HG03139 (cell line): ENCODE data around the gene NOTCH4.

ENCODE experiments used
- ATAC-seq: cut with Tn5 transposase; IDR thresholded peaks from one replicate; pipeline ENCODE4 v1.9.1; 2021; ENCODE audit not compliant: unreplicated experiment

The NOTCH4 gene

DNA sequence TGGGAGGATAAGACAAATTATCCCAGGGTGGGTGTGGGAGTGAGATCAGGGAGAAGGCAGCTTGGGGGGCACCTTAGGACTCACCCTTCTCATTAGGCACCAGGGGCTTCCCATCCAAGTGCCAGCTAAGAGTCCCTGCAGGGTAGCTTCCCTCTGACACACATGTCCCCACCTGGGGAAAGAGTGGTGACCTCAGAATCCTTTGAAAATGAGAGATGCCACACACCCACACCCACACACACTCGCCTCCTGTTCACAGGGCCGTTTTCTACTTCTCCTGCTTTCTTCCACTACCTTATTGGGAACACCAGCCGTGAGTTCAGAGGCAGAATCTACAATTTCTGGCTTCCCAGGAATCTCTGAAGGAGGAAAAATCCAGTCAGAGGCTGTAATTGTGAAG, 40.8 kb downstream of the NOTCH4 start:
- ATAC-seq, result no peak

DNA sequence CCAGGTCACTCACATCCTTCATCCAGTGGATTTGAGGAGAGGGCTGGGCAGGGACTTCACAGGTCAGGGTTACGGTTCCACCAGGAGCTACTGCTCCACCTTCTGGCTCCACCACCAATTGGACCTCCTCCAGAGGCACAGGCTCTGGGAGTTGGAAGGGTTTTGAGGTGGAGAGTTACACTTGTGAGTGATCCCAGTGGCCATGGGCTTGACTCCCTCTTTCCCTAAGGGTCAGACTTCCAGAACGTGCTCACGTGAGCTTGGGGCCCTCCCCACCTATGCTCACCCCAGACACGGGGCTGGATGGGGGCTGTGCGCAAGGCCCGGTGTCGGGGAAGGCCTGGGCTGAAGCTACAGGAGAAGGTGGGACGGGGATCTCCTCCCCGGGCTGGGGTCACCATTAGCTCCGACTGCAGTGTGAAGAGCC, 41.3 kb downstream of the NOTCH4 start:
- no peak for ATAC-seq

- no peak for ATAC-seq
Measured at GRCh38 chr6:32181915-32182529, 41.8 kb downstream of the NOTCH4 start.

- no peak for ATAC-seq
Measured at GRCh38 chr6:32181148-32181702, 42.6 kb downstream of the NOTCH4 start.

GRCh38 chr6:32179766-32180405, 44.0 kb downstream of the NOTCH4 start:
- no peak for ATAC-seq

GRCh38 chr6:32178547-32179440, 45.1 kb downstream of the NOTCH4 start:
- ATAC-seq, result no peak

DNA sequence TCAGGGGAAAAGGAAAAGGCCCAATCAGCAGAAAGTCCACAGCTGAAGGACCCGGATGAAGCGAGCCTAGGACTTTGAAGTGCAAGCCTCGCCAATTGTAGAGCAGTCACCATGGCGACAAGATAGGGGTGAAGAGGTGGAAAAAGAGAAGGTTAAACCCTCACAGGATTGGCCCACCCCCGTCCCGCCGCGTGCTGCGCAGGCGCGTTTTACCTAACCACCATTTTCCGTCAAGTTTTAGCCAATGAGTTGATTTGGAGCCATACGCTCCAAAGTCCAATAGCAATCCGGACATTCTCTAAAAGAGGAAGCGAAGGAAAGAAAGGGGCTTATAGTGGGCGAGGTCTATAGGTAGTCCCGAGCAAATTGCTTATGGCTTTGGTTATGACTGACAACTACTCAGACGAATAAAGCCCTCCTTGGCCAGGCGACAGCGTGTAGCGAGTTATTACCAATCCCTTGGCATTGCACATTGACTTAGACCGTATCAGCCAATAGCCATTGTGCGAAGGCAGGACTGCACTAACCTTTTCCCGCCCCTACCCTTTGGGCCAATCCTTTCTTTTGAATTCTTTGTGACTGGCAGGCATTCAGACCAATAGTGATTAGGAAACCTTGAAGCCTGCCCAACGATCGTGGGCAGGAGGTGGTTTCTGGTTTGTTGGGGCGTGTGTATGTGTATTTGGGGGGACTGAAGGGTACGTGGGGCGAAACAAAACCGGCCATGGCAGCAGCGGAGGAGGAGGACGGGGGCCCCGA, 45.9 kb downstream of the NOTCH4 start, which contains the start of gene RNF5:
Gene RNF5, plus strand, starts transcription at position 618 of the 759 bp plus-strand sequence. Its CDS starts 107 bp downstream, at position 725.
- ATAC-seq, result peak; percentile 63

- no peak for ATAC-seq
Measured at GRCh38 chr6:32177183-32177787, 46.6 kb downstream of the NOTCH4 start.

GRCh38 chr6:32176476-32177182, 47.2 kb downstream of the NOTCH4 start:
- ATAC-seq, result no peak

DNA sequence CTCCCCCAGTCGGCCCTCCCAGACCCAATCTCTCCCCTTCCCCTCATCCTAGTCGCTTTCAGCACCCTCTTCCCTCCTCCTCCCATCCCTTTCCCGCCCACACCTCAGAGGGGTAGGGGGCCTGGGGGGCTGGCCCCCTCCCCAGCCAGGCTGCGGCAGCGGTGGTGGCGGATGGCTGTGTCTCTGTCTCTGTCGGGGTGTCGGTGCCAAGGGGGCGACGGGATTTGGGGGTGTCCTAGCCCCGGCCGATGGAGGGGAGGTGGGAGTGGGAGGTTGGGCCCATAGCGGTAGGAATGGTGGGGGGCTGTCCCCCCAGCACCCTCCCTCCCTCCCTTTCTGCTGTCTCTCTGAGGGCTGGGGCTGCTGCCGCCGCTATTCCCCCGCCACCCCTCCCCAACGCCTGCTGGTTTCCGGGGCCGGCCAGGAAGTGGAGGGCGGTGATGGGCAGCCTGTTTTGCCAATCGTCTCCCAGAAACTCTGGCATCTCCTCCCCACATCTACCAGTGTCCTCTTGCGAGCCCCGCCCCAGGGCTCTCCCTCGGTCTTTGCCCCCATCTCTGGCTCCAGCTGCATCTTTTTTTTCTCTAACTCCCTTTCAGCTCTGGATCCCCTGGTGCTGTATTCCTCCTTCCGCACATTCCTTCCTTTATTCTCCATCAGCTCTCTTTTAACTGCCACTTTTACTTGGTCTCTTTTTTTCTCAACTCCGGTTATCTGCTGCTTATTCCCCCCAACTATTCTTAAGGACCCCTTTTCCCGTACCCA, 48.0 kb downstream of the NOTCH4 start, which contains the start of gene AGPAT1:
Gene AGPAT1, minus strand, starts transcription at position 374 of the 765 bp plus-strand sequence. CDS start 4,588 bp downstream, outside the sequence.
- ATAC-seq, result peak; percentile 39

DNA sequence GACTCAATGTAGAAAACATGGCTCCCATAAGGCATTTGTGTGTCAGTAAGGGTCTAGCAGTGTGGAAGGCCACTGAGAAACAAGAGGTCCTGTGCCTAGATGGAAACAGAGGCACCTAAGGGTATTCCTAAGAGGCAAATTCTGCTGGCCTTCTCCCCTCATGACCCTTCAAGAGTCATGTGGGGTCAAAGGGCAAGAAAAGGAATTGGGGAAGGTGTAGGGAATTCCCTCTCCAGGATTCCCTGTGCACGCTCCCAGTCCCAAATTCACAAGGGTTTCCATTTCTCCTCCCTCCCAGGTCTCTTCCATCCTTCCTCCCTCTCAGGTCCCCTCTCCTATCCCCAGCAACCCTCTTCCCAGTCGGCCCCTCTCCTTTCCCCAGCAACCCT, 48.6 kb downstream of the NOTCH4 start:
- ATAC-seq, result no peak

DNA sequence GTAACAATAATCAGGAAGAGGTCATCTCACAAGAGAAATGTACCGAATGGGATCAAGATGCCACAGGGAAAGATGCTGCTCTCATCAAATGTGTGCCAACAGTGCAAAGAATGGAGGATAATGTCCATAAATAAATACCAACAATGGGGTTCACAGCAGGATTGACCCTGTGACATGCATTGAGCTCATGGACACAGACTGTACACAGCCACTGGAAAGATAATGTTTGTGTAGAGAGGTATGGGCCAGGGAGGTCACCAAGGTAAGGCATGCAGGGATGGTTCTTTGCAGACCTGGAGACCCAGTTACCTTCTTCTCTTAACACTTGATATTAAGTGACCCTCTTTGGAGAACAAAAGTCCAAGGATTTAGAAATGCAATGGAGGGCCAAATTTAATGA, 49.5 kb downstream of the NOTCH4 start:
- no peak for ATAC-seq

- no peak for ATAC-seq
Measured at GRCh38 chr6:32173051-32173727, 50.7 kb downstream of the NOTCH4 start.

DNA sequence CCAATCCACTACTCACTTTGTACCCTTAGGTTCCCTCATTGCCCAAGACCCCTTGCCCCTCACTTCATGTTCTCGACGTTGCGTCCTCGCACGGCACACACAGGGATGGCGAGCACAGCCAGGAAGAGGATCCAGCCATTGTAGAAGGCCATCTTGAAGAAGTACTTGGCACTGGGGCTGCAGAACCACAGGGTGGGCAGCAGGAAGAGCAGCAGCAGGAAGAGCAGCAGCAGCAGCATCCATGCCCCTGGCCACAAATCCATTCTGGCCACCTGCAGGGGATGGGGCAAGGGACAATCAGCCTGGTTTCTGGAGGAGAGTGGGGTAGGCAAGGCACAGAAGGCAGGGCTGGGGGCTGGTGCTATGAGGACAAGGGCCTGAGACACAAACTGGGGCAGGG, 52.6 kb downstream of the NOTCH4 start:
- ATAC-seq, result no peak

GRCh38 chr6:32170294-32170693, 53.6 kb downstream of the NOTCH4 start:
- no peak for ATAC-seq

DNA sequence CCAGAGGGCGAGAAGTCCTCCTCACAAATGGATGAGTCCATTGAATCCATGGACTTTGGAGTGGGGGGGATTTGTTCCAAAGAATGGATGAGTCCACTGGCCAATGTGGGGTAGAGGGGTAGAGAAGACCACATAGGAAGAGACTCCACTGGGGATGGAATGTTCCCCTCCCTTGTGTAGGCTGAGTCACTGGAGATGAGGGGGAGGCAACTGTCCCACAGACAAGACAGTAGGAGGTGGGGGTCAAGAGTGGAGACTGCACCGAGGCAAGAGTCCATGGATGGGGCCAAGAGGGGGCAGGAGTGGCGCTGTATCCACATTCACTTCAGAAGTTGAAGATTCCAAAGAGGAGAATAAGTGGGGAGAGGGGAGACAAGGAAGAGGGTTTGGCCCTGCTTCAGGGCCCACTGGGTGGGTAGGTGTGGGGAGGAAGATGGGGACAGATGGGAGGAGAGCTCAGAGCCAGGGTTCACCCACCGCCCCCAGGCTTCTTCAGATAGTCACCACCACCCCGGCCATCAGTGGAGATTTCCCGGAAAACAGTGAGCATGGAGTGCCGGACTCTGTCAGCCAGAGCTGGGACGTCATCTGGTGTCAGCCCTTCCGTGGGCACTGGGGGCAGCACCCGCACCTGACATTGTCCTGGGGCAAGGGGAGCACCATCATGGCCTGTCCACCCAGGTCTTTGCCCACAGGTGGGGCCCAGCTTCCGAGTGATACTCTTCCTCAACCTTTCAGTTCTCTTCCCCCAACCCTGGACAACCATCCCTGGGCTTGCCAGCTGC, 54.9 kb downstream of the NOTCH4 start:
- ATAC-seq, result no peak

DNA sequence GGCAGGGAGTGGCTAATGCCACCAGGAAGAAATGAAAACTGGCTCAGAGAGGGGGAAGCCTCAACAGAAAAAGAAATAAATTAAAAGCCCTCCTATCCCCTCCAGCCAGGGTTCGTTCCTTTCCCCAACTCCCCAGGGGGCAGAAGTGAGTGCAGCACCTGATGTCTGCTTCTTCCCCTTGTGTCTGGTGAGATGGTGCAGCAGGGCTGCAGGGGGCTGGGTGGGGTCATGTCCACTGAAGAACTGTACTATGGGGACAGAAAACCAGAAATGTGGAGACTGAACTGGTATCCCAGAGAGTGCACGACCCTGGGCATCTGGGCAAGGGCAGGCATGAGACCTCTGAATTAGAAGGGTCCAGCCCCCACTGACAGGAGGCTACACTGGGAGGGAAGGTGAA, 55.5 kb downstream of the NOTCH4 start:
- ATAC-seq, result no peak
